ENCODE measurements around the gene NDUFA13. TPM values are rescaled to one million over a fixed set of nuclear protein-coding genes. Genes with fewer than 3 reads are reported as not detected.

Gene NDUFA13
- polyA plus RNA-seq, 1 of the 3 experiments (the other 2 are of a cell fraction): 1,828 TPM

GRCh38 chr19:19563348-19563848 is 47.4 kb downstream of the NDUFA13 start (continued):
- TF ChIP-seq EP300 (IDR thresholded peaks at IDR 0.05; ENCODE audit: borderline replicate concordance in 1 of 2, low read depth in 1 of 2, low read length in 1 of 2) (no peak), RXRA (IDR thresholded peaks at IDR 0.05; ENCODE audit: borderline replicate concordance, low read depth) (no peak), TEAD4 (IDR thresholded peaks at IDR 0.05; ENCODE audit: borderline replicate concordance, insufficient read depth) (no peak), IRF3 (IDR thresholded peaks at IDR 0.05; ENCODE audit: low read depth, low read length) (no peak), TCF12 (IDR thresholded peaks at IDR 0.05) (no peak), RFX5 (IDR thresholded peaks at IDR 0.05; ENCODE audit: low read length) (no peak)

GRCh38 chr19:19566306-19566705 is 50.3 kb downstream of the NDUFA13 start:
- ChIA-PET CTCF (interaction anchor here (1.3 kb wide), 1 partner anchor 14 kb away, joined by 3 read pairs; no protein-coding TSS in a partner anchor), POLR2A (no interaction called here)
- H3K9ac ChIP-seq: no peak overlapping the region
- H3K4me3 ChIP-seq (ENCODE audit: low read depth in 2 of 2, low read length in 1 of 2): no peak overlapping the region
- H3K27ac ChIP-seq (ENCODE audit: low read depth in 2 of 2, low read length in 1 of 2): no peak overlapping the region
- H3K9me2 ChIP-seq: no peaks in the 10 kb centered on the region
- WGBS (ENCODE audit: low lambda C conversion rate): 91% methylated on average over 7 of the region's 7 CpGs
- H4K20me1 ChIP-seq (ENCODE audit: insufficient read depth): no peaks in the 10 kb centered on the region
- no peak for DNase-seq
- no peaks in the 10 kb centered on the region for H3K36me3 ChIP-seq (replicated peaks in 1 of 2; ENCODE audit: control insufficient read depth in 1 of 2, insufficient read depth in 2 of 2, low read length in 1 of 2)
- no peak overlapping the region for H3K4me2 ChIP-seq
- no peaks in the 10 kb centered on the region for H3K79me2 ChIP-seq (ENCODE audit: insufficient read depth)
- no peaks in the 10 kb centered on the region; a peak in 1 of 4 replicates for H3K4me1 ChIP-seq (ENCODE audit: control insufficient read depth in 1 of 2, insufficient read depth in 2 of 2, low read depth in 1 of 2, low read length in 1 of 2)
- H2AFZ ChIP-seq (ENCODE audit: low read depth): no peak overlapping the region
- H3K27me3 ChIP-seq (ENCODE audit: insufficient read depth): no peaks in the 10 kb centered on the region
- H3F3A ChIP-seq (replicated peaks; ENCODE audit: insufficient read depth): no peaks in the 10 kb centered on the region
- no peaks in the 10 kb centered on the region for H3K9me3 ChIP-seq
- no peak for TF ChIP-seq FOXJ3 (CRISPR knock-in tag; IDR thresholded peaks at IDR 0.05)
- no peak for TF ChIP-seq ZBTB33 (IDR thresholded peaks at IDR 0.05; ENCODE audit: borderline replicate concordance, low read depth)
- TF ChIP-seq YY1 (IDR thresholded peaks at IDR 0.05; ENCODE audit: low read depth): no peak
- no peak for TF ChIP-seq CHD2 (IDR thresholded peaks at IDR 0.05; ENCODE audit: low read length, partially characterized antibody)
- TF ChIP-seq JUND (IDR thresholded peaks at IDR 0.05): no peak
- no peak for TF ChIP-seq GABPA (IDR thresholded peaks at IDR 0.05; ENCODE audit: low read depth)
- no peak for TF ChIP-seq EZH2phosphoT487 (IDR thresholded peaks at IDR 0.05; ENCODE audit: borderline replicate concordance, low read depth)
- no peak for TF ChIP-seq USF1 (IDR thresholded peaks at IDR 0.05; ENCODE audit: borderline replicate concordance, low read depth)
- TF ChIP-seq CTCF (IDR thresholded peaks at IDR 0.05): no peak
- no peak for TF ChIP-seq EP300 (IDR thresholded peaks at IDR 0.05; ENCODE audit: borderline replicate concordance in 1 of 2, low read depth in 1 of 2, low read length in 1 of 2)

All from SK-N-SH (cell line).